ENCODE data around the gene SIPA1L2.

Gene SIPA1L2

GRCh38 chr1:232590744-232591082 is 39.2 kb downstream of the SIPA1L2 start:
- in situ Hi-C loops (cut with HindIII; ENCODE audit: low sequenced_read_pairs), result no loop called here

- in situ Hi-C loops (cut with HindIII; ENCODE audit: low sequenced_read_pairs), result no loop called here
Observed at GRCh38 chr1:232589812-232590743, 39.9 kb downstream of the SIPA1L2 start.

GRCh38 chr1:232589111-232589811 is 40.7 kb downstream of the SIPA1L2 start:
- in situ Hi-C loops (cut with HindIII; ENCODE audit: low sequenced_read_pairs), result no loop called here

- in situ Hi-C loops (cut with HindIII; ENCODE audit: low sequenced_read_pairs), result no loop called here
Observed at GRCh38 chr1:232587141-232588008, 42.6 kb downstream of the SIPA1L2 start.

- in situ Hi-C loops (cut with HindIII; ENCODE audit: low sequenced_read_pairs), result no loop called here
Observed at GRCh38 chr1:232586679-232587078, 43.3 kb downstream of the SIPA1L2 start.

GRCh38 chr1:232585486-232585885 is 44.4 kb downstream of the SIPA1L2 start:
- in situ Hi-C loops (cut with HindIII; ENCODE audit: low sequenced_read_pairs), result no loop called here

- in situ Hi-C loops (cut with HindIII; ENCODE audit: low sequenced_read_pairs), result no loop called here
Observed at GRCh38 chr1:232581932-232582331, 48.0 kb downstream of the SIPA1L2 start.

Data from DLD1 (cell line).